ENCODE data around the gene BMP2K.
"Not testable (repeated sequence)": the region's sequence is repeated elsewhere in the genome, so short reads cannot be mapped to it uniquely, and the experiment has no call there.

Gene BMP2K

DNA sequence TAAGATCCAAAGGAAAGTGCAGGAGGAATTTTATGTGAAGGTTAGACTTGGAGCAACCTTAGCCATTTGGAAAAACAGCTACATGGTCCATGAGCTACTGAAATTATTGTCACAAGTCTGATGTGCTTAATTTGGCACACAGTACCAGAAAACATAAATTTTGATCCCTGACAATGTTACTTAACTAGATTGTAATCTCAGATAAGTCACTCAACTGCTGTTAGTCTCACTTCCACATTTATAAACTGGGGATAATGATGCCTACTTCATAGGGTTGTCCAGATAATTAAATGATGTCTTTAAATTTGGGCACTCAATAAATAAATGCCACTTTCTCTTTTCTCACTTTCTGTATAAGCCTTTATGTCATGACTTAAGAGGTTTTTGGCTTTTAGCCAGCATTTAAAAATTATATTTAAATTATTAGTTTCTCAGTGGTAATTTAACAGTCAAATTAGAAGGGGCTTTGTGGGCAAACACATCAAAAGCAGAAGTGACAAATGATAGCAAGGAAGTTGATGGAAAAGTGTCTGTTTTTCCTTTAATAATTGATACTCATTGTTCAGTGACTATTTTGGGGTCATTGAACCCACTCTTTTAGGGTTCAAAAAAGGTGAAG is 104.8 kb downstream of the BMP2K start:
- Histone ChIP-seq H3K36me3 (ENCODE audit: control insufficient read depth in 2 of 2, insufficient read depth in 2 of 2, low read length in 2 of 2) (peaks cover 22 to 26% of the 10 kb centered on the region in 2 donors), H3K27ac (ENCODE audit: low read depth in 2 of 2, low read length in 2 of 2) (no peak overlapping the region), H3K9me3 (ENCODE audit: control insufficient read depth in 2 of 2, low read length in 2 of 2) (no peaks in the 10 kb centered on the region), H3K9ac (ENCODE audit: low read depth in 1 of 2, low read length in 2 of 2) (no peak overlapping the region), H3K4me1 (ENCODE audit: control insufficient read depth in 2 of 2, insufficient read depth in 2 of 2, low read length in 2 of 2) (no peaks in the 10 kb centered on the region), H3K27me3 (ENCODE audit: control insufficient read depth in 2 of 2, insufficient read depth in 2 of 2, low read length in 2 of 2) (no peaks in the 10 kb centered on the region), H3K4me3 (ENCODE audit: low read length in 2 of 2) (no peak overlapping the region)

GRCh38 chr4:78885598-78885997 is 109.4 kb downstream of the BMP2K start:
- Histone ChIP-seq H3K27ac (ENCODE audit: low read depth in 2 of 2, low read length in 2 of 2) (no peak overlapping the region), H3K4me3 (ENCODE audit: low read length in 2 of 2) (no peak overlapping the region), H3K36me3 (ENCODE audit: control insufficient read depth in 2 of 2, insufficient read depth in 2 of 2, low read length in 2 of 2) (peaks cover 12 to 16% of the 10 kb centered on the region in 2 donors), H3K27me3 (ENCODE audit: control insufficient read depth in 2 of 2, insufficient read depth in 2 of 2, low read length in 2 of 2) (no peaks in the 10 kb centered on the region), H3K9ac (ENCODE audit: low read depth in 1 of 2, low read length in 2 of 2) (no peak overlapping the region), H3K4me1 (ENCODE audit: control insufficient read depth in 2 of 2, insufficient read depth in 2 of 2, low read length in 2 of 2) (no peaks in the 10 kb centered on the region), H3K9me3 (ENCODE audit: control insufficient read depth in 2 of 2, low read length in 2 of 2) (no peaks in the 10 kb centered on the region)

GRCh38 chr4:78889955-78890354 is 113.8 kb downstream of the BMP2K start:
- H3K27ac ChIP-seq (ENCODE audit: low read depth in 2 of 2, low read length in 2 of 2) = no peak overlapping the region
- no peak overlapping the region for H3K9ac ChIP-seq (ENCODE audit: low read depth in 1 of 2, low read length in 2 of 2)
- H3K36me3 ChIP-seq (ENCODE audit: control insufficient read depth in 2 of 2, insufficient read depth in 2 of 2, low read length in 2 of 2) = peaks cover 27 to 35% of the 10 kb centered on the region in 2 donors
- no peaks in the 10 kb centered on the region for H3K4me1 ChIP-seq (ENCODE audit: control insufficient read depth in 2 of 2, insufficient read depth in 2 of 2, low read length in 2 of 2)
- no peak overlapping the region for H3K4me3 ChIP-seq (ENCODE audit: low read length in 2 of 2)
- H3K27me3 ChIP-seq (ENCODE audit: control insufficient read depth in 2 of 2, insufficient read depth in 2 of 2, low read length in 2 of 2) = no peaks in the 10 kb centered on the region
- H3K9me3 ChIP-seq (ENCODE audit: control insufficient read depth in 2 of 2, low read length in 2 of 2) = no peaks in the 10 kb centered on the region

DNA sequence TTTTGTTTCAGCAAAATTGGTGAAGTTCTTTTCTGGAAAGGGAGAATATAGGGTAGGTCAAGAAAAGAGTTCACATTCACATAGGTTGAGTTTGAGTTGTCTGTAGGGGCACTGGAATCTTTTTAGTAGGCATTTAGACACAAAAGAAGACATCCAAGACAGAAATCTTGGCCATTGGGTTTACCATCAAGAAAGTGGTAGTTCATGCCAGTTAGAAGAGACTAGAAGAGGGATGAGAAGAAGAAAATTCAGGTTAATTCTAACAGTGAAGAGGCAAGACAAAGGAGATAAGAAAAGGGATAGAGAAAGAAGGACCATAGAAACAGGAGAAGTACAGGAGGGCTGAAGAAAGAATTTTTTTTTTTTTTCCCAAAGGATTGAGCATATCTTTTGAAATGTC is 123.2 kb downstream of the BMP2K start:
- Histone ChIP-seq H3K36me3 (ENCODE audit: control insufficient read depth in 2 of 2, insufficient read depth in 2 of 2, low read length in 2 of 2) (peaks cover 0 to 7% of the 10 kb centered on the region in 2 donors), H3K4me3 (ENCODE audit: low read length in 2 of 2) (no peak overlapping the region), H3K9ac (ENCODE audit: low read depth in 1 of 2, low read length in 2 of 2) (no peak overlapping the region), H3K9me3 (ENCODE audit: control insufficient read depth in 2 of 2, low read length in 2 of 2) (no peaks in the 10 kb centered on the region), H3K27ac (ENCODE audit: low read depth in 2 of 2, low read length in 2 of 2) (no peak overlapping the region), H3K4me1 (ENCODE audit: control insufficient read depth in 2 of 2, insufficient read depth in 2 of 2, low read length in 2 of 2) (peaks cover 0 to 3% of the 10 kb centered on the region in 2 donors), H3K27me3 (ENCODE audit: control insufficient read depth in 2 of 2, insufficient read depth in 2 of 2, low read length in 2 of 2) (no peaks in the 10 kb centered on the region)

DNA sequence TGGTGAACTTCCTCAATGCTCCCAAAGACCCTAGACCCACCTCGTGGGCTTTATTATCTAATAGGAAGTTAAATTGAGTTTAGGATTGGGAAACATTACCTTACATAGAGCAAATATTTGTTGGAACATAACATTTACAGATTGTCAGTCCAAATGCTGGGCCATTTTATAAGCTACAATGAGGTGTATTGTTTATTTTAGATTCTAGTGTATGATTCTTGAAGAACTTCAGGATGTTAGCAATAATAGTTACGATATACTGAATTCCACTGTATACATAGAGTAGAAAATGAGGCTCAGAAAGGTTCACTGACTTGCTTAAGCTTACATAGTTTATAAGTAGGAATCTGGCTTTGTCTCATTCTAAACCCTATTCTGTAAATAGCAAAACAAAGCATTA is 125.7 kb downstream of the BMP2K start:
- H3K27ac ChIP-seq (ENCODE audit: low read depth in 2 of 2, low read length in 2 of 2) = no peak overlapping the region
- no peaks in the 10 kb centered on the region for H3K9me3 ChIP-seq (ENCODE audit: control insufficient read depth in 2 of 2, low read length in 2 of 2)
- no peak overlapping the region for H3K4me3 ChIP-seq (ENCODE audit: low read length in 2 of 2)
- no peak overlapping the region for H3K9ac ChIP-seq (ENCODE audit: low read depth in 1 of 2, low read length in 2 of 2)
- H3K36me3 ChIP-seq (ENCODE audit: control insufficient read depth in 2 of 2, insufficient read depth in 2 of 2, low read length in 2 of 2) = no peaks in the 10 kb centered on the region
- no peaks in the 10 kb centered on the region for H3K27me3 ChIP-seq (ENCODE audit: control insufficient read depth in 2 of 2, insufficient read depth in 2 of 2, low read length in 2 of 2)
- H3K4me1 ChIP-seq (ENCODE audit: control insufficient read depth in 2 of 2, insufficient read depth in 2 of 2, low read length in 2 of 2) = peaks cover 0 to 3% of the 10 kb centered on the region in 2 donors

DNA sequence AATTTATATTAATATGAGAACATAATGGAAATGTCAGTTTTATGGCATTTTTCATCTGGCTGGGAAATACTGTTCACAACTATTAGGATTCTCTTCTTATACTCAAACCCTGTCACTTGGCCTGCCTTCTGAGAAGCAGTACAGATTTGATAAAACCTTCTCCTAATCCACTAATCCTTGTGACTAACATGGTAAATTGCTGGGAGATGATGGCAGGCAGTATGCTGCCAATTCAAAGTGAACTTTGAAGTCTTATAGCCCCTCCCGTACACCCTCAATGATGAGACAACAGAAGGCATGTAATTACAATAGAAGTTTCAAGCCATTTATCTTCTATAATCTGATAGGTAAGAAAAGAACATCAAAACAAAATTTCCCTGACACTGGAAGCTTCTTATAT is 126.1 kb downstream of the BMP2K start:
- Histone ChIP-seq H3K36me3 (ENCODE audit: control insufficient read depth in 2 of 2, insufficient read depth in 2 of 2, low read length in 2 of 2) (no peaks in the 10 kb centered on the region), H3K4me3 (ENCODE audit: low read length in 2 of 2) (no peak overlapping the region), H3K27me3 (ENCODE audit: control insufficient read depth in 2 of 2, insufficient read depth in 2 of 2, low read length in 2 of 2) (no peaks in the 10 kb centered on the region), H3K9ac (ENCODE audit: low read depth in 1 of 2, low read length in 2 of 2) (no peak overlapping the region), H3K4me1 (ENCODE audit: control insufficient read depth in 2 of 2, insufficient read depth in 2 of 2, low read length in 2 of 2) (peaks cover 0 to 3% of the 10 kb centered on the region in 2 donors), H3K27ac (ENCODE audit: low read depth in 2 of 2, low read length in 2 of 2) (no peak overlapping the region), H3K9me3 (ENCODE audit: control insufficient read depth in 2 of 2, low read length in 2 of 2) (no peaks in the 10 kb centered on the region)

DNA sequence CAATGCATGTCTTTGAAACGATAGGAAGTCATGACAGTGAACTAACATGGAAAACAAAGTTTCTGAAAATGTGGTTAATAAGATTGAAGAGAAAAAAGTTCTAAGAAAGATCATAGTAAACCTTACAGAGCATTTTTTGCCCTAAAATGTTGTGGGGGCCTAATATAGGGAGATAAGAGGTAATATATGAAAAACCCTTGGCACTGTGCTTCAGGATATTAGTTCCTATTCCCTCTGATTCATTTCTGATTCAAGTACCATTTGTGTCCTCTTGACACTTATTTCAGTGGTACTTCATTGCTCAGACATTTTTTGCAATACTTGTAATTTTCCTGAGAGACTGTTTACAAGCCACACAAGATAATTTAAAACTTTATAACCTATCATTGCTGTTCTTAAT is 128.0 kb downstream of the BMP2K start:
- H3K36me3 ChIP-seq (ENCODE audit: control insufficient read depth in 2 of 2, insufficient read depth in 2 of 2, low read length in 2 of 2) = peaks cover 3% of the 10 kb centered on the region in 2 donors
- H3K27me3 ChIP-seq (ENCODE audit: control insufficient read depth in 2 of 2, insufficient read depth in 2 of 2, low read length in 2 of 2) = no peaks in the 10 kb centered on the region
- peaks cover 0 to 3% of the 10 kb centered on the region in 2 donors for H3K4me1 ChIP-seq (ENCODE audit: control insufficient read depth in 2 of 2, insufficient read depth in 2 of 2, low read length in 2 of 2)
- H3K4me3 ChIP-seq (ENCODE audit: low read length in 2 of 2) = no peak overlapping the region
- H3K27ac ChIP-seq (ENCODE audit: low read depth in 2 of 2, low read length in 2 of 2) = no peak overlapping the region
- no peak overlapping the region for H3K9ac ChIP-seq (ENCODE audit: low read depth in 1 of 2, low read length in 2 of 2)
- H3K9me3 ChIP-seq (ENCODE audit: control insufficient read depth in 2 of 2, low read length in 2 of 2) = no peaks in the 10 kb centered on the region

GRCh38 chr4:78907638-78908037 is 131.5 kb downstream of the BMP2K start:
- Histone ChIP-seq H3K9me3 (ENCODE audit: control insufficient read depth in 2 of 2, low read length in 2 of 2) (no peaks in the 10 kb centered on the region), H3K9ac (ENCODE audit: low read depth in 1 of 2, low read length in 2 of 2) (no peak overlapping the region), H3K27ac (ENCODE audit: low read depth in 2 of 2, low read length in 2 of 2) (no peak overlapping the region), H3K4me3 (ENCODE audit: low read length in 2 of 2) (no peak overlapping the region), H3K36me3 (ENCODE audit: control insufficient read depth in 2 of 2, insufficient read depth in 2 of 2, low read length in 2 of 2) (peaks cover 17% of the 10 kb centered on the region in 2 donors), H3K4me1 (ENCODE audit: control insufficient read depth in 2 of 2, insufficient read depth in 2 of 2, low read length in 2 of 2) (no peaks in the 10 kb centered on the region), H3K27me3 (ENCODE audit: control insufficient read depth in 2 of 2, insufficient read depth in 2 of 2, low read length in 2 of 2) (no peaks in the 10 kb centered on the region)

DNA sequence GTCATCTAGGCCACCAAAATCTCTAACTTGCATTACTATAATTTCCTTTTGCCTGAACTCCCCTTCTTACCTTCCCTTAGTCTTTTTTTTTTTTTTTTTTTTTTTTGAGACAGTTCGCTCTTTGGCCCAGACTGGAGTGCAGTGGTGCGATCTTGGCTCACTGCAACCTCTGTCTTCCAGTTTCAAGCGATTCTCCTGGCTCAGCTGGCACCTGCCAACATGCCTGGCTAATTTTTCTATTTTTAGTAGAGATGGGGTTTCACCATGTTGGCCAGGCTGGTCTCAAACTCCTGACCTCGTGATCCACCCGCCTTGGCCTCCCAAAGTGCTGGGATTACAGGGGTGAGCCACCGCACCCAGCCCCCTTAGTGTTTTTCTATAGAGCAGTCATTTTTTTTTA is 132.8 kb downstream of the BMP2K start:
- H3K4me3 ChIP-seq (ENCODE audit: low read length in 2 of 2); H3K9me3 ChIP-seq (ENCODE audit: control insufficient read depth in 2 of 2, low read length in 2 of 2); H3K9ac ChIP-seq (ENCODE audit: low read depth in 1 of 2, low read length in 2 of 2); H3K27me3 ChIP-seq (ENCODE audit: control insufficient read depth in 2 of 2, insufficient read depth in 2 of 2, low read length in 2 of 2); H3K27ac ChIP-seq (ENCODE audit: low read depth in 2 of 2, low read length in 2 of 2); H3K4me1 ChIP-seq (ENCODE audit: control insufficient read depth in 2 of 2, insufficient read depth in 2 of 2, low read length in 2 of 2): not testable (repeated sequence)
- H3K36me3 ChIP-seq (ENCODE audit: control insufficient read depth in 2 of 2, insufficient read depth in 2 of 2, low read length in 2 of 2) = peaks cover 17% of the 10 kb centered on the region in 2 donors

GRCh38 chr4:78910612-78911011 is 134.5 kb downstream of the BMP2K start:
- Histone ChIP-seq H3K27ac (ENCODE audit: low read depth in 2 of 2, low read length in 2 of 2) (no peak overlapping the region), H3K9ac (ENCODE audit: low read depth in 1 of 2, low read length in 2 of 2) (no peak overlapping the region), H3K4me1 (ENCODE audit: control insufficient read depth in 2 of 2, insufficient read depth in 2 of 2, low read length in 2 of 2) (no peaks in the 10 kb centered on the region), H3K9me3 (ENCODE audit: control insufficient read depth in 2 of 2, low read length in 2 of 2) (no peaks in the 10 kb centered on the region), H3K36me3 (ENCODE audit: control insufficient read depth in 2 of 2, insufficient read depth in 2 of 2, low read length in 2 of 2) (peaks cover 17 to 19% of the 10 kb centered on the region in 2 donors), H3K27me3 (ENCODE audit: control insufficient read depth in 2 of 2, insufficient read depth in 2 of 2, low read length in 2 of 2) (no peaks in the 10 kb centered on the region), H3K4me3 (ENCODE audit: low read length in 2 of 2) (no peak overlapping the region)

GRCh38 chr4:78922207-78922606 is 146.1 kb downstream of the BMP2K start:
- H3K9me3 ChIP-seq (ENCODE audit: control insufficient read depth in 2 of 2, low read length in 2 of 2) = no peaks in the 10 kb centered on the region
- H3K27me3 ChIP-seq (ENCODE audit: control insufficient read depth in 2 of 2, insufficient read depth in 2 of 2, low read length in 2 of 2) = no peaks in the 10 kb centered on the region
- no peak overlapping the region for H3K9ac ChIP-seq (ENCODE audit: low read depth in 1 of 2, low read length in 2 of 2)
- H3K27ac ChIP-seq (ENCODE audit: low read depth in 2 of 2, low read length in 2 of 2) = no peak overlapping the region
- no peaks in the 10 kb centered on the region for H3K36me3 ChIP-seq (ENCODE audit: control insufficient read depth in 2 of 2, insufficient read depth in 2 of 2, low read length in 2 of 2)
- H3K4me3 ChIP-seq (ENCODE audit: low read length in 2 of 2) = no peak overlapping the region
- H3K4me1 ChIP-seq (ENCODE audit: control insufficient read depth in 2 of 2, insufficient read depth in 2 of 2, low read length in 2 of 2) = peaks cover 0 to 6% of the 10 kb centered on the region in 2 donors
